Neural progenitor cell (in vitro differentiated cells): ENCODE measurements around the gene MED13.

ENCODE experiments used
- EZH2 ChIP-seq: fragments of 200-600 bp; sonication (generic); IDR thresholded peaks from 2 replicates; pipeline ENCODE4 v1.6.1; 2017; ENCODE audit warnings: antibody characterized with exemption, mild to moderate bottlenecking, moderate library complexity
- EZH2phosphoT487 ChIP-seq: fragments of 200-600 bp; sonication (generic); IDR thresholded peaks from 2 replicates; pipeline ENCODE4 v1.6.1; 2017; ENCODE audit warnings: antibody characterized with exemption
- TF ChIP-seq, protein P1 (sequence below): fragments of 200-600 bp; sonication (generic); IDR thresholded peaks from 2 replicates; pipeline ENCODE4 v1.5.1; 2017; ENCODE audit warnings: antibody characterized with exemption, mild to moderate bottlenecking

DNA sequence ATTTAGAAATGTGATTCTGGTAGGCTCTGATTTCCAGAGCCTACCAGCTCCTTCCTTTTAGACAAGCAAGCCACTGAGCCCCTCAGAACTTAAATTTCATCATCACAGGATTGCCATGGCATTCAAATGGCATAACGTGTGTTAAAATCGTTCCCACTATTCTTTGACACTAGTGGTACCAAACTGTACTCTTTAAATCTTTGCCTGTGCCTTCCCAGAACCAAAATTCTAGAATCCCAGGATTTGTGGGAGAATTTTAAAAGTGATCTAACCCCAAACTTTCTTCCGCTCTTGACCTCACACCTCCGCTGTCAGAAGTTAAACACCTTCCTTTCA lies 137.0 kb downstream of the MED13 start:
- TF ChIP-seq, protein P1, sequence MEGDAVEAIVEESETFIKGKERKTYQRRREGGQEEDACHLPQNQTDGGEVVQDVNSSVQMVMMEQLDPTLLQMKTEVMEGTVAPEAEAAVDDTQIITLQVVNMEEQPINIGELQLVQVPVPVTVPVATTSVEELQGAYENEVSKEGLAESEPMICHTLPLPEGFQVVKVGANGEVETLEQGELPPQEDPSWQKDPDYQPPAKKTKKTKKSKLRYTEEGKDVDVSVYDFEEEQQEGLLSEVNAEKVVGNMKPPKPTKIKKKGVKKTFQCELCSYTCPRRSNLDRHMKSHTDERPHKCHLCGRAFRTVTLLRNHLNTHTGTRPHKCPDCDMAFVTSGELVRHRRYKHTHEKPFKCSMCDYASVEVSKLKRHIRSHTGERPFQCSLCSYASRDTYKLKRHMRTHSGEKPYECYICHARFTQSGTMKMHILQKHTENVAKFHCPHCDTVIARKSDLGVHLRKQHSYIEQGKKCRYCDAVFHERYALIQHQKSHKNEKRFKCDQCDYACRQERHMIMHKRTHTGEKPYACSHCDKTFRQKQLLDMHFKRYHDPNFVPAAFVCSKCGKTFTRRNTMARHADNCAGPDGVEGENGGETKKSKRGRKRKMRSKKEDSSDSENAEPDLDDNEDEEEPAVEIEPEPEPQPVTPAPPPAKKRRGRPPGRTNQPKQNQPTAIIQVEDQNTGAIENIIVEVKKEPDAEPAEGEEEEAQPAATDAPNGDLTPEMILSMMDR: no peak
- TF ChIP-seq EZH2 (no peak), EZH2phosphoT487 (no peak)
